Left forelimb (tissue), 1 donor: ENCODE measurements around the gene GAGE12F.
"Not testable (repeated sequence)": the region's sequence is repeated elsewhere in the genome, so short reads cannot be mapped to it uniquely, and the experiment has no call there.

Experiments
- DNase-seq: peaks from one replicate; pipeline ENCODE4 v3.0.0-alpha.2; 2018; ENCODE audit warnings: low spot score

GAGE12F gene

GRCh38 chrX:49560542-49560941 is at the start of gene GAGE12F:
Gene GAGE12F (plus strand): TSS chrX:49560842. CDS start chrX:49561997, 1,155 bp downstream.
- DNase-seq: not testable (repeated sequence)

DNA sequence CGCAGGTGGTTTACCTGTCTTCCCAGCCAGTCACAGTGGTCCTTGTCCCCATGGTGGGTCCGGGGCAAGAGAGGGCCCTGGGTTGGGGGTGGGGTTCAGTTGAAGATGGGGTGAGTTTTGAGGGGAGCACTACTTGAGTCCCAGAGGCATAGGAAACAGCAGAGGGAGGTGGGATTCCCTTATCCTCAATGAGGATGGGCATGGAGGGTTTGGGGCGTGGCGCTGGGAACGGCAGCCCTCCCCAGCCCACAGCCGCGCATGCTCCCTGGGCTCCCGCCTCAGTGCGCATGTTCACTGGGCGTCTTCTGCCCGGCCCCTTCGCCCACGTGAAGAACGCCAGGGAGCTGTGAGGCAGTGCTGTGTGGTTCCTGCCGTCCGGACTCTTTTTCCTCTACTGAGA is 28.8 kb upstream of the GAGE12F start, which contains the start of gene GAGE12C:
Gene GAGE12C (plus strand): TSS at position 301 of the 400 bp plus-strand sequence. CDS start 1,155 bp downstream, outside the sequence.
- not testable (repeated sequence) for DNase-seq

- DNase-seq: not testable (repeated sequence)
Observed at GRCh38 chrX:49541433-49541832, 19.2 kb upstream of the GAGE12F start, which contains the start of gene GAGE12D. Gene GAGE12D (plus strand): TSS chrX:49541733. CDS start chrX:49542888, 1,155 bp downstream.

DNA sequence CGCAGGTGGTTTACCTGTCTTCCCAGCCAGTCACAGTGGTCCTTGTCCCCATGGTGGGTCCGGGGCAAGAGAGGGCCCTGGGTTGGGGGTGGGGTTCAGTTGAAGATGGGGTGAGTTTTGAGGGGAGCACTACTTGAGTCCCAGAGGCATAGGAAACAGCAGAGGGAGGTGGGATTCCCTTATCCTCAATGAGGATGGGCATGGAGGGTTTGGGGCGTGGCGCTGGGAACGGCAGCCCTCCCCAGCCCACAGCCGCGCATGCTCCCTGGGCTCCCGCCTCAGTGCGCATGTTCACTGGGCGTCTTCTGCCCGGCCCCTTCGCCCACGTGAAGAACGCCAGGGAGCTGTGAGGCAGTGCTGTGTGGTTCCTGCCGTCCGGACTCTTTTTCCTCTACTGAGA is 9.7 kb upstream of the GAGE12F start, which contains the start of gene GAGE12E:
Gene GAGE12E (plus strand): TSS at position 301 of the 400 bp plus-strand sequence. CDS start 1,155 bp downstream, outside the sequence.
- DNase-seq: not testable (repeated sequence)

- DNase-seq: not testable (repeated sequence)
Observed at GRCh38 chrX:49568728-49569127, 8.1 kb downstream of the GAGE12F start.

DNA sequence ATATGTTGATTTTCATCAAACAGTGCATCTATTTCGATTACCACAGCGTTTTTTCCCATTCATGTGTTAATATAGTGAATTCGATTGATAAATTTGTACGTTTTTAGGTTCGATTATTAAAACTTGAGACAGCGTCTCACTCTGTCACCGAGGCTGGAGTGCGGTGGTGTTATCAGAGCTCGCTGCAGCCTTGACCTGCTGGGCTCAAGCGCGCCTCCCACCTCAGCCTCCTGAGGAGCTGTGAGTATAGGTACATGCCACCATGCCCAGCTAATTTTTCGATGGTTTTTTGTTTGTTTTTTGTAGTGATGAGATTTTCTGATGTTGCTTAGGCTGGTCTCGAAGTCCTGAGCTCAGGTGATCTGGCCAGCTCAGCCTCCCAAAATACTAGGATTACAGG is 8.5 kb downstream of the GAGE12F start:
- not testable (repeated sequence) for DNase-seq

DNA sequence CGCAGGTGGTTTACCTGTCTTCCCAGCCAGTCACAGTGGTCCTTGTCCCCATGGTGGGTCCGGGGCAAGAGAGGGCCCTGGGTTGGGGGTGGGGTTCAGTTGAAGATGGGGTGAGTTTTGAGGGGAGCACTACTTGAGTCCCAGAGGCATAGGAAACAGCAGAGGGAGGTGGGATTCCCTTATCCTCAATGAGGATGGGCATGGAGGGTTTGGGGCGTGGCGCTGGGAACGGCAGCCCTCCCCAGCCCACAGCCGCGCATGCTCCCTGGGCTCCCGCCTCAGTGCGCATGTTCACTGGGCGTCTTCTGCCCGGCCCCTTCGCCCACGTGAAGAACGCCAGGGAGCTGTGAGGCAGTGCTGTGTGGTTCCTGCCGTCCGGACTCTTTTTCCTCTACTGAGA is 9.5 kb downstream of the GAGE12F start, which contains the start of gene GAGE12G:
Gene GAGE12G (plus strand): TSS at position 301 of the 400 bp plus-strand sequence. CDS start 1,155 bp downstream, outside the sequence.
- not testable (repeated sequence) for DNase-seq

- DNase-seq: not testable (repeated sequence)
Observed at GRCh38 chrX:49579649-49580048, 19.0 kb downstream of the GAGE12F start, which contains the start of gene GAGE12H. Gene GAGE12H (plus strand): TSS chrX:49579949. CDS start chrX:49581104, 1,155 bp downstream.

DNA sequence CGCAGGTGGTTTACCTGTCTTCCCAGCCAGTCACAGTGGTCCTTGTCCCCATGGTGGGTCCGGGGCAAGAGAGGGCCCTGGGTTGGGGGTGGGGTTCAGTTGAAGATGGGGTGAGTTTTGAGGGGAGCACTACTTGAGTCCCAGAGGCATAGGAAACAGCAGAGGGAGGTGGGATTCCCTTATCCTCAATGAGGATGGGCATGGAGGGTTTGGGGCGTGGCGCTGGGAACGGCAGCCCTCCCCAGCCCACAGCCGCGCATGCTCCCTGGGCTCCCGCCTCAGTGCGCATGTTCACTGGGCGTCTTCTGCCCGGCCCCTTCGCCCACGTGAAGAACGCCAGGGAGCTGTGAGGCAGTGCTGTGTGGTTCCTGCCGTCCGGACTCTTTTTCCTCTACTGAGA is 28.6 kb downstream of the GAGE12F start, which contains the start of gene GAGE2A:
Gene GAGE2A (plus strand): TSS at position 301 of the 400 bp plus-strand sequence. CDS start 1,155 bp downstream, outside the sequence.
- not testable (repeated sequence) for DNase-seq

GRCh38 chrX:49589769-49590478 is 29.3 kb downstream of the GAGE12F start:
- DNase-seq: not testable (repeated sequence)

DNA sequence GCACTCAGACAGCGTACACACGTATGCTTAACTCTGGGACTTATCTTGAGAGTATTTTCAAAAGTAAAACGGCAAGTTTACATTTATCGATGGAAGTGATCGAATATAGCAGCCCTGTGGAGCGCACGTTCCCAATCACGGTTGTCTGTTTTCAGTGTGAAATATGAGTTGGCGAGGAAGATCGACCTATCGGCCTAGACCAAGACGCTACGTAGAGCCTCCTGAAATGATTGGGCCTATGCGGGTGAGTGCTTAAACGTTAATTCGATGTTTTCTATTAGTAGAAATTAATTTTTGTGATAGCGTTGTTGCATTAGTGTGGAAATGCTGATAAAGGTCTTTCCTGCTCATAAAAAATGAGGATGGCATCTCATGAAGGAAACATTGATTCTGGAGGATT is 29.8 kb downstream of the GAGE12F start:
- not testable (repeated sequence) for DNase-seq

DNA sequence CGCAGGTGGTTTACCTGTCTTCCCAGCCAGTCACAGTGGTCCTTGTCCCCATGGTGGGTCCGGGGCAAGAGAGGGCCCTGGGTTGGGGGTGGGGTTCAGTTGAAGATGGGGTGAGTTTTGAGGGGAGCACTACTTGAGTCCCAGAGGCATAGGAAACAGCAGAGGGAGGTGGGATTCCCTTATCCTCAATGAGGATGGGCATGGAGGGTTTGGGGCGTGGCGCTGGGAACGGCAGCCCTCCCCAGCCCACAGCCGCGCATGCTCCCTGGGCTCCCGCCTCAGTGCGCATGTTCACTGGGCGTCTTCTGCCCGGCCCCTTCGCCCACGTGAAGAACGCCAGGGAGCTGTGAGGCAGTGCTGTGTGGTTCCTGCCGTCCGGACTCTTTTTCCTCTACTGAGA is 38.1 kb downstream of the GAGE12F start, which contains the start of gene GAGE1:
Gene GAGE1 (plus strand): TSS at position 301 of the 400 bp plus-strand sequence. CDS start 1,155 bp downstream, outside the sequence.
- DNase-seq: not testable (repeated sequence)

DNA sequence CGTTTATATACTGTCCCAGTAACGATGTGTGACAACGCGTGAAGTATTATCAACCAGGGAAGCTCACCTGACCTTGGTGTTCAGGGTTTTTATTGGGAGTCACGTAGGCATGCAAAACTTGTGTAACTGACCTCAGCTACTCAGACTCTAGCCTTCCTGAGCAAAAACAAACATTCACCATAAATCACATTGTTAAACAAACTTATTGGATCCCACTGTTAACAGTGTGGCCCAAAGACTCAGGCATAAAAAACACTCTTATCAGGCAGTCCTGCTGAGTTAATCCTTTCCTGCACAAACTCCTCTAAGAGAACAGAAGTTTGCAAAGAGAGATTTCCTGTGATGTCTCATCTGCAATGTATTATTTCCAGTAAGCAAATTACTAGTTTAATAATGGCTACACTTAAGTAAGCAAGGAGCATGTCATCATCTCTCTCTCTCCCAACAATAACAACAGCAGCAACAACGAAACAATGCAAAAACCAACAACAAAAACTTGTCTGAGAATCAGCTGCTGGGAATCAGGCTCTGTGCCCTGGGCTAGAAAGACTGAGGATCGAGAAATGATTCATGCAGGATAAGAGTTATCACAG is 50.2 kb downstream of the GAGE12F start:
- DNase-seq: no peak
